ENCODE data around the gene FHAD1.

DNA sequence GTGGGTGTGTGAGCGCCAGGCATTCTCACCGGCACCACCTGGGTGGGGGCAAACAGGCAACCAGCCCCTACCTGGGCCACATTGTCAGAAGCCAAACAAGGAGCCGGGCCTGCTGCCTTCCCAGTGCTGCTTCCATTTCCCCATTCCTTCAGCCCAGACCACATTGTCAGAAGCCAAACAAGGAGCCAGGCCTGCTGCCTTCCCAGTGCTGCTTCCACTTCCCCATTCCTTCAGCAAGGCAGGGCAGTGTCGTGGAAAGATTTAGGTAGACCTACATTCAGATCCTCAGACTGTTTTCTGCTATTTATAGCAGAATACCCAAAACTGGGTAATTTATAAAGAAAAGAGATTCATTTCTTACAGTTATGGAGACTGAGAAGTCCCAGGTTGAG is 115.7 kb downstream of the FHAD1 start:
- TF ChIP-seq, protein P1, sequence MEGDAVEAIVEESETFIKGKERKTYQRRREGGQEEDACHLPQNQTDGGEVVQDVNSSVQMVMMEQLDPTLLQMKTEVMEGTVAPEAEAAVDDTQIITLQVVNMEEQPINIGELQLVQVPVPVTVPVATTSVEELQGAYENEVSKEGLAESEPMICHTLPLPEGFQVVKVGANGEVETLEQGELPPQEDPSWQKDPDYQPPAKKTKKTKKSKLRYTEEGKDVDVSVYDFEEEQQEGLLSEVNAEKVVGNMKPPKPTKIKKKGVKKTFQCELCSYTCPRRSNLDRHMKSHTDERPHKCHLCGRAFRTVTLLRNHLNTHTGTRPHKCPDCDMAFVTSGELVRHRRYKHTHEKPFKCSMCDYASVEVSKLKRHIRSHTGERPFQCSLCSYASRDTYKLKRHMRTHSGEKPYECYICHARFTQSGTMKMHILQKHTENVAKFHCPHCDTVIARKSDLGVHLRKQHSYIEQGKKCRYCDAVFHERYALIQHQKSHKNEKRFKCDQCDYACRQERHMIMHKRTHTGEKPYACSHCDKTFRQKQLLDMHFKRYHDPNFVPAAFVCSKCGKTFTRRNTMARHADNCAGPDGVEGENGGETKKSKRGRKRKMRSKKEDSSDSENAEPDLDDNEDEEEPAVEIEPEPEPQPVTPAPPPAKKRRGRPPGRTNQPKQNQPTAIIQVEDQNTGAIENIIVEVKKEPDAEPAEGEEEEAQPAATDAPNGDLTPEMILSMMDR (IDR thresholded peaks at IDR 0.05), result no peak
- TF ChIP-seq POLR2A (IDR thresholded peaks at IDR 0.05), result no peak

Measured in Peyer's patch (tissue), 4 donors.